ENCODE measurements around the gene ADAMTSL3.

Gene ADAMTSL3

GRCh38 chr15:83654379-83655236, 685 bp downstream of the ADAMTSL3 start:
- no peak for DNase-seq (ENCODE audit: insufficient read length, low spot score)
- FAIRE-seq: no peak

- DNase-seq (ENCODE audit: insufficient read length, low spot score) (no peak), FAIRE-seq (no peak)
Measured at GRCh38 chr15:83655237-83655616, 1.3 kb downstream of the ADAMTSL3 start.

- DNase-seq (ENCODE audit: insufficient read length, low spot score) (no peak), FAIRE-seq (no peak)
Measured at GRCh38 chr15:83656192-83656591, 2.3 kb downstream of the ADAMTSL3 start.

GRCh38 chr15:83656943-83657528, 3.1 kb downstream of the ADAMTSL3 start:
- FAIRE-seq (no peak), DNase-seq (ENCODE audit: insufficient read length, low spot score) (no peak)

GRCh38 chr15:83657549-83657948, 3.6 kb downstream of the ADAMTSL3 start:
- FAIRE-seq: no peak
- DNase-seq (ENCODE audit: insufficient read length, low spot score): no peak

GRCh38 chr15:83658430-83659416, 4.8 kb downstream of the ADAMTSL3 start:
- DNase-seq (ENCODE audit: insufficient read length, low spot score): no peak
- no peak for FAIRE-seq

GRCh38 chr15:83659417-83659812, 5.5 kb downstream of the ADAMTSL3 start:
- FAIRE-seq: no peak
- no peak for DNase-seq (ENCODE audit: insufficient read length, low spot score)

GRCh38 chr15:83665480-83665879, 11.6 kb downstream of the ADAMTSL3 start:
- DNase-seq (ENCODE audit: insufficient read length, low spot score) (no peak), FAIRE-seq (no peak)

- DNase-seq (ENCODE audit: insufficient read length, low spot score): no peak
- no peak for FAIRE-seq
Measured at GRCh38 chr15:83670672-83671229, 16.8 kb downstream of the ADAMTSL3 start.

- no peak for FAIRE-seq
Measured at GRCh38 chr15:83671603-83672002, 17.7 kb downstream of the ADAMTSL3 start.

GRCh38 chr15:83673385-83673784, 19.5 kb downstream of the ADAMTSL3 start:
- DNase-seq (ENCODE audit: insufficient read length, low spot score) (no peak), FAIRE-seq (no peak)

More at GRCh38 chr15:83671603-83672002, 17.7 kb downstream of the ADAMTSL3 start:
- no peak for DNase-seq (ENCODE audit: insufficient read length, low spot score)

- DNase-seq (ENCODE audit: insufficient read length, low spot score): no peak
Measured at GRCh38 chr15:83682476-83683088, 28.7 kb downstream of the ADAMTSL3 start.

GRCh38 chr15:83685916-83686332, 32.0 kb downstream of the ADAMTSL3 start:
- no peak for FAIRE-seq
- DNase-seq (ENCODE audit: insufficient read length, low spot score): no peak

More at GRCh38 chr15:83682476-83683088, 28.7 kb downstream of the ADAMTSL3 start:
- no peak for FAIRE-seq

GRCh38 chr15:83688201-83688600, 34.3 kb downstream of the ADAMTSL3 start:
- FAIRE-seq (no peak), DNase-seq (ENCODE audit: insufficient read length, low spot score) (no peak)

- FAIRE-seq (no peak), DNase-seq (ENCODE audit: insufficient read length, low spot score) (no peak)
Measured at GRCh38 chr15:83690676-83691075, 36.8 kb downstream of the ADAMTSL3 start.

GRCh38 chr15:83692746-83693581, 39.0 kb downstream of the ADAMTSL3 start:
- no peak for FAIRE-seq
- no peak for DNase-seq (ENCODE audit: insufficient read length, low spot score)

GRCh38 chr15:83694015-83694414, 40.1 kb downstream of the ADAMTSL3 start:
- FAIRE-seq (no peak), DNase-seq (ENCODE audit: insufficient read length, low spot score) (no peak)

GRCh38 chr15:83694536-83694935, 40.6 kb downstream of the ADAMTSL3 start:
- DNase-seq (ENCODE audit: insufficient read length, low spot score) (no peak), FAIRE-seq (no peak)

GRCh38 chr15:83695246-83695645, 41.3 kb downstream of the ADAMTSL3 start:
- DNase-seq (ENCODE audit: insufficient read length, low spot score) (no peak), FAIRE-seq (no peak)
